ENCODE measurements around the gene XPOT. TPM values are rescaled to one million over a fixed set of nuclear protein-coding genes. Genes with fewer than 3 reads are reported as not detected.

Gene XPOT
- total RNA-seq, 1 experiment from 2014 or later: 130 TPM

DNA sequence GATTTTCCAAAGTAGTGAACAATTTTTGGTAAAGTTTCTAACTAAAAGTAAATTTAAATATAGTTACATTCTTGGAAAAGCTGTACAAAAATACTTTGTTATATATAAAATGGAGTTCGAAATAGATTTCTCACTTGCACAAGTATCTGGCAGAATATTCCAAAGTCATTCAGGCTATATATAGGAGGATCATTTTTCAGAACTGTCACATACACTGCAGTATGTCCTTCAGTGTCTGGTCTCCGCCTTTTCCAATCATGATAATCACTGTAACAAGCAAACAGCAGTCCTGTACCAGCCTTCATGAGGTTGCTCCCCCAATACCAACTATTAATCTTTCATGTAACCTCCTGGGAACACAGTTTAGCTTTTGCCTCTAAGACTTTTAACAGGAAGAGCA lies 66.3 kb downstream of the XPOT start:
- peaks cover 3% of the 10 kb centered on the region for H3K9me3 ChIP-seq (ENCODE audit: control insufficient read depth, low read depth, low read length)
- TF ChIP-seq, protein P1, sequence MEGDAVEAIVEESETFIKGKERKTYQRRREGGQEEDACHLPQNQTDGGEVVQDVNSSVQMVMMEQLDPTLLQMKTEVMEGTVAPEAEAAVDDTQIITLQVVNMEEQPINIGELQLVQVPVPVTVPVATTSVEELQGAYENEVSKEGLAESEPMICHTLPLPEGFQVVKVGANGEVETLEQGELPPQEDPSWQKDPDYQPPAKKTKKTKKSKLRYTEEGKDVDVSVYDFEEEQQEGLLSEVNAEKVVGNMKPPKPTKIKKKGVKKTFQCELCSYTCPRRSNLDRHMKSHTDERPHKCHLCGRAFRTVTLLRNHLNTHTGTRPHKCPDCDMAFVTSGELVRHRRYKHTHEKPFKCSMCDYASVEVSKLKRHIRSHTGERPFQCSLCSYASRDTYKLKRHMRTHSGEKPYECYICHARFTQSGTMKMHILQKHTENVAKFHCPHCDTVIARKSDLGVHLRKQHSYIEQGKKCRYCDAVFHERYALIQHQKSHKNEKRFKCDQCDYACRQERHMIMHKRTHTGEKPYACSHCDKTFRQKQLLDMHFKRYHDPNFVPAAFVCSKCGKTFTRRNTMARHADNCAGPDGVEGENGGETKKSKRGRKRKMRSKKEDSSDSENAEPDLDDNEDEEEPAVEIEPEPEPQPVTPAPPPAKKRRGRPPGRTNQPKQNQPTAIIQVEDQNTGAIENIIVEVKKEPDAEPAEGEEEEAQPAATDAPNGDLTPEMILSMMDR (conservative IDR thresholded peaks at IDR 0.05): no peak
- H3K56ac ChIP-seq (ENCODE audit: insufficient read length, low read depth, low read length): no peak overlapping the region
- H3K27me3 ChIP-seq (ENCODE audit: insufficient read depth, low read length): no peaks in the 10 kb centered on the region
- Mint-ChIP-seq H3K4me3 (no peak overlapping the region), H3K27ac (no peak overlapping the region), H3K27me3 (ENCODE audit: low read depth) (no peaks in the 10 kb centered on the region), H3K9me3 (peaks cover 4% of the 10 kb centered on the region in 2 experiments; a peak in 4 of 5 replicates), H3K4me1 (no peaks in the 10 kb centered on the region), H3K36me3 (ENCODE audit: insufficient read depth in 1 of 3, low read depth in 3 of 3) (peaks cover 33 to 69% (median 63%) of the 10 kb centered on the region in 3 experiments)
- no peak overlapping the region for H4K5ac ChIP-seq (ENCODE audit: insufficient read length, low read depth, low read length)
- H3K23ac ChIP-seq (ENCODE audit: insufficient read length, low read depth, low read length): no peak overlapping the region
- no peaks in the 10 kb centered on the region for H3K79me2 ChIP-seq (ENCODE audit: insufficient read depth, low read length)
- no peak overlapping the region for H3K4ac ChIP-seq (ENCODE audit: low read depth, low read length)
- no peak overlapping the region for H3K14ac ChIP-seq (ENCODE audit: insufficient read depth, low read length)
- H2BK12ac ChIP-seq (ENCODE audit: insufficient read length, low read depth, low read length): no peak overlapping the region
- WGBS (ENCODE audit: extremely low coverage, insufficient read length, low lambda C conversion rate): no CpG with 5 or more reads among the region's 2 CpGs
- no peak overlapping the region for H2BK15ac ChIP-seq (ENCODE audit: low read depth, low read length)
- no peaks in the 10 kb centered on the region for H4K20me1 ChIP-seq (ENCODE audit: control insufficient read depth, insufficient read depth, insufficient read length)
- no peaks in the 10 kb centered on the region for H3K23me2 ChIP-seq (ENCODE audit: insufficient read length, low read depth, low read length, poor library complexity, severe bottlenecking)
- no peak overlapping the region for H3T11ph ChIP-seq (ENCODE audit: low read length)
- DNase-seq: no peak
- no peak overlapping the region for H2BK120ac ChIP-seq (ENCODE audit: low read depth, low read length, poor library complexity, severe bottlenecking)
- H3K4me1 ChIP-seq (ENCODE audit: insufficient read depth, low read length): no peaks in the 10 kb centered on the region
- H4K91ac ChIP-seq (ENCODE audit: insufficient read length, low read depth, low read length): no peak overlapping the region
- no peak overlapping the region for H2AK5ac ChIP-seq (ENCODE audit: insufficient read length, low read length)
- H2BK20ac ChIP-seq (ENCODE audit: low read depth, low read length, poor library complexity, severe bottlenecking): no peak overlapping the region
- H2AFZ ChIP-seq (ENCODE audit: low read length): no peak overlapping the region
- no peak overlapping the region for H3K4me2 ChIP-seq (ENCODE audit: insufficient read depth, insufficient read length, low read length)
- H3K18ac ChIP-seq (ENCODE audit: insufficient read length, low read depth, low read length): no peak overlapping the region
- no peak overlapping the region for H2BK5ac ChIP-seq (ENCODE audit: insufficient read length, low read length)
- H4K8ac ChIP-seq (replicated peaks; ENCODE audit: insufficient read length, low read depth, low read length): no peak overlapping the region
- no peaks in the 10 kb centered on the region for H3K79me1 ChIP-seq (ENCODE audit: insufficient read depth, low read depth, low read length, poor library complexity, severe bottlenecking)
- H3K27ac ChIP-seq (ENCODE audit: insufficient read length, low read depth, low read length): no peak overlapping the region
- no peak overlapping the region for H3K9ac ChIP-seq (ENCODE audit: extremely low read depth, insufficient read length, low read length)
